ENCODE results near the gene GTF3C4. TPM values are rescaled to one million over a fixed set of nuclear protein-coding genes. Genes with fewer than 3 reads are reported as not detected.

The GTF3C4 gene
- total and polyA plus RNA-seq, 10 of the 15 experiments (the other 5 are each of a cell fraction or from before 2014, with no cell fraction given) = 3.2 to 18.9 (median 8.2) TPM

DNA sequence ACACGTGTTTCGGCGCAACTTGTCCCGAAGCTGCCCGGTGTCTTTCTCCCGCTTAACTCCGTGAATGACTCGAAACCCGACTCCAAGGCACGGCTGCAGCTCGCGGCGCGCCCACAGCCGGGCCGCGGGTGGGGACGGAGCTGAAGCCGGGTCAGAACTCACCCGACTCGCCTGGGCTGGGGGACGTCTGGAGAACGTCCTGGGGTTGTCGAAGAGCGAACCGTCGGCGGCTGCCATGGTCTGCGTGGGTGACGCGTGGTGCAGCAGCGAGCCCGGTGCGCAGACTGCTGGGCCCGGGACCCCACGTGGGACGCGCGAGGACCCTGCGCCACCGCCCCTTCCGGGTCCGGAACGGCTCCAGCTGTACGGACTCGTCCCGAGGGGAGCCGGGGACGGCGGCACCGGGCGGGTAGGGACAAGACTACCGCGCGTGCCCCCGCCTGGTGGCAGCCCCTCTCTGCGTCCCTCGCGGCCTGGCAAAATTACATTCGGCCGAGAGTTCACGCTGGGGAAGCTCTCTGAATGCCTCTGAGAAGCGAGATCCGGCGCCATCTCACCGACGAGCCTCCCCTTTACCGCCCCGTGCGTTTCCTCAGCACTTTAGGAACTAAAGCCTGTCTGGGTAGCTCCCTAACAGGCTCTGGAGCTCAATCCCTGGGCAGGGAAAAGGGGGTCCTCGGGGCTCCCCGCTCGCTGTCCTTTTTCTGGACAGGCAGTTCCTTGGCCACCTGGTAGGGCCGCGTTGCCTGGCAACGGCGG lies 387 bp upstream of the GTF3C4 start, which contains the start of gene DDX31 (continued):
- peak; percentile 99 for TF ChIP-seq BMI1 (IDR thresholded peaks at IDR 0.05; ENCODE audit: borderline replicate concordance)
- no peak for TF ChIP-seq KDM1A (IDR thresholded peaks at IDR 0.05; ENCODE audit: borderline replicate concordance)
- TF ChIP-seq, protein P1, sequence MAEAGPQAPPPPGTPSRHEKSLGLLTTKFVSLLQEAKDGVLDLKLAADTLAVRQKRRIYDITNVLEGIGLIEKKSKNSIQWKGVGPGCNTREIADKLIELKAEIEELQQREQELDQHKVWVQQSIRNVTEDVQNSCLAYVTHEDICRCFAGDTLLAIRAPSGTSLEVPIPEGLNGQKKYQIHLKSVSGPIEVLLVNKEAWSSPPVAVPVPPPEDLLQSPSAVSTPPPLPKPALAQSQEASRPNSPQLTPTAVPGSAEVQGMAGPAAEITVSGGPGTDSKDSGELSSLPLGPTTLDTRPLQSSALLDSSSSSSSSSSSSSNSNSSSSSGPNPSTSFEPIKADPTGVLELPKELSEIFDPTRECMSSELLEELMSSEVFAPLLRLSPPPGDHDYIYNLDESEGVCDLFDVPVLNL (IDR thresholded peaks at IDR 0.05; ENCODE audit: low read depth, low read length) = no peak
- no peak for TF ChIP-seq TCF7 (IDR thresholded peaks at IDR 0.05; ENCODE audit: borderline replicate concordance)
- TF ChIP-seq IRF3 (IDR thresholded peaks at IDR 0.05) = no peak
- TF ChIP-seq ZZZ3 (IDR thresholded peaks at IDR 0.05; ENCODE audit: control insufficient read depth, insufficient read length, low read depth) = no peak
- TF ChIP-seq, protein P2, sequence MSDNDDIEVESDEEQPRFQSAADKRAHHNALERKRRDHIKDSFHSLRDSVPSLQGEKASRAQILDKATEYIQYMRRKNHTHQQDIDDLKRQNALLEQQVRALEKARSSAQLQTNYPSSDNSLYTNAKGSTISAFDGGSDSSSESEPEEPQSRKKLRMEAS (IDR thresholded peaks at IDR 0.05; ENCODE audit: low read depth, low read length) = peak; percentile 98
- no peak for TF ChIP-seq ZBED1 (IDR thresholded peaks at IDR 0.05; ENCODE audit: borderline replicate concordance)
- TF ChIP-seq BRCA1 (IDR thresholded peaks at IDR 0.05; ENCODE audit: low read depth, low read length) = no peak
- no peak for TF ChIP-seq CHD1 (IDR thresholded peaks at IDR 0.05; ENCODE audit: low read depth, low read length)
- no peak for TF ChIP-seq ESRRA (IDR thresholded peaks at IDR 0.05; ENCODE audit: low read length)
- TF ChIP-seq ZSCAN29 (IDR thresholded peaks at IDR 0.05) = no peak
- no peak for TF ChIP-seq ZNF592 (IDR thresholded peaks at IDR 0.05)
- peak; percentile 37; the same call in 1 of the 2 replicates for TF ChIP-seq SMARCA5 (IDR thresholded peaks at IDR 0.05)
- TF ChIP-seq POLR2AphosphoS2 (IDR thresholded peaks at IDR 0.05; ENCODE audit: low read depth, low read length) = peak; percentile 84; the same call in 1 of the 2 replicates
- no peak for TF ChIP-seq SP1 (IDR thresholded peaks at IDR 0.05; ENCODE audit: low read depth, low read length)
- peak; percentile 42; the same call in 1 of the 2 replicates for TF ChIP-seq TCF12 (IDR thresholded peaks at IDR 0.05; ENCODE audit: low read depth, low read length)
- TF ChIP-seq FOXM1 (IDR thresholded peaks at IDR 0.05; ENCODE audit: low read depth, low read length) = no peak
- no peak for TF ChIP-seq RFX5 (IDR thresholded peaks at IDR 0.05; ENCODE audit: low read depth, low read length)
- peak; percentile 87; the same call in 1 of the 2 replicates for TF ChIP-seq SIN3A (IDR thresholded peaks at IDR 0.05; ENCODE audit: low read depth, low read length)
- TF ChIP-seq, protein P3, sequence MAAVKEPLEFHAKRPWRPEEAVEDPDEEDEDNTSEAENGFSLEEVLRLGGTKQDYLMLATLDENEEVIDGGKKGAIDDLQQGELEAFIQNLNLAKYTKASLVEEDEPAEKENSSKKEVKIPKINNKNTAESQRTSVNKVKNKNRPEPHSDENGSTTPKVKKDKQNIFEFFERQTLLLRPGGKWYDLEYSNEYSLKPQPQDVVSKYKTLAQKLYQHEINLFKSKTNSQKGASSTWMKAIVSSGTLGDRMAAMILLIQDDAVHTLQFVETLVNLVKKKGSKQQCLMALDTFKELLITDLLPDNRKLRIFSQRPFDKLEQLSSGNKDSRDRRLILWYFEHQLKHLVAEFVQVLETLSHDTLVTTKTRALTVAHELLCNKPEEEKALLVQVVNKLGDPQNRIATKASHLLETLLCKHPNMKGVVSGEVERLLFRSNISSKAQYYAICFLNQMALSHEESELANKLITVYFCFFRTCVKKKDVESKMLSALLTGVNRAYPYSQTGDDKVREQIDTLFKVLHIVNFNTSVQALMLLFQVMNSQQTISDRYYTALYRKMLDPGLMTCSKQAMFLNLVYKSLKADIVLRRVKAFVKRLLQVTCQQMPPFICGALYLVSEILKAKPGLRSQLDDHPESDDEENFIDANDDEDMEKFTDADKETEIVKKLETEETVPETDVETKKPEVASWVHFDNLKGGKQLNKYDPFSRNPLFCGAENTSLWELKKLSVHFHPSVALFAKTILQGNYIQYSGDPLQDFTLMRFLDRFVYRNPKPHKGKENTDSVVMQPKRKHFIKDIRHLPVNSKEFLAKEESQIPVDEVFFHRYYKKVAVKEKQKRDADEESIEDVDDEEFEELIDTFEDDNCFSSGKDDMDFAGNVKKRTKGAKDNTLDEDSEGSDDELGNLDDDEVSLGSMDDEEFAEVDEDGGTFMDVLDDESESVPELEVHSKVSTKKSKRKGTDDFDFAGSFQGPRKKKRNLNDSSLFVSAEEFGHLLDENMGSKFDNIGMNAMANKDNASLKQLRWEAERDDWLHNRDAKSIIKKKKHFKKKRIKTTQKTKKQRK (IDR thresholded peaks at IDR 0.05; ENCODE audit: low read depth, low read length) = no peak
- no peak for TF ChIP-seq PAX8 (IDR thresholded peaks at IDR 0.05)
